Effector CD8-positive, alpha-beta T cell (primary cell): ENCODE results near the gene BTBD9.

Experiments
- DNase-seq: peaks from one replicate; lab custom pipeline; 2025; lab: John Stamatoyannopoulos, UW

Gene BTBD9

GRCh38 chr6:38554700-38555413 lies 84.9 kb downstream of the BTBD9 start:
- DNase-seq: no peak

GRCh38 chr6:38554014-38554413 lies 85.7 kb downstream of the BTBD9 start:
- DNase-seq: no peak

GRCh38 chr6:38552121-38552520 lies 87.6 kb downstream of the BTBD9 start:
- no peak for DNase-seq

GRCh38 chr6:38549795-38550194 lies 89.9 kb downstream of the BTBD9 start:
- no peak for DNase-seq

GRCh38 chr6:38549180-38549579 lies 90.5 kb downstream of the BTBD9 start:
- DNase-seq: no peak

- DNase-seq: no peak
These were observed 96.7 kb downstream of the BTBD9 start for GRCh38 chr6:38543022-38543421.

- no peak for DNase-seq
These were observed 97.7 kb downstream of the BTBD9 start for GRCh38 chr6:38542031-38542430.

GRCh38 chr6:38533064-38533463 lies 106.7 kb downstream of the BTBD9 start:
- DNase-seq: no peak

- DNase-seq: no peak
These were observed 108.6 kb downstream of the BTBD9 start for GRCh38 chr6:38531134-38531533.

- DNase-seq: no peak
These were observed 111.3 kb downstream of the BTBD9 start for GRCh38 chr6:38528196-38528965.

GRCh38 chr6:38527371-38527770 lies 112.4 kb downstream of the BTBD9 start:
- no peak for DNase-seq

GRCh38 chr6:38525888-38526287 lies 113.8 kb downstream of the BTBD9 start:
- no peak for DNase-seq

GRCh38 chr6:38524436-38525145 lies 115.1 kb downstream of the BTBD9 start:
- DNase-seq: no peak

GRCh38 chr6:38522322-38522721 lies 117.4 kb downstream of the BTBD9 start:
- DNase-seq: no peak

GRCh38 chr6:38518511-38519304 lies 121.0 kb downstream of the BTBD9 start:
- DNase-seq: no peak

GRCh38 chr6:38517005-38517404 lies 122.7 kb downstream of the BTBD9 start:
- no peak for DNase-seq

GRCh38 chr6:38514399-38514798 lies 125.3 kb downstream of the BTBD9 start:
- DNase-seq: no peak

GRCh38 chr6:38512211-38512610 lies 127.5 kb downstream of the BTBD9 start:
- DNase-seq: no peak

GRCh38 chr6:38510205-38510604 lies 129.5 kb downstream of the BTBD9 start:
- no peak for DNase-seq

- DNase-seq: no peak
These were observed 130.0 kb downstream of the BTBD9 start for GRCh38 chr6:38509713-38510112.

- no peak for DNase-seq
These were observed 130.8 kb downstream of the BTBD9 start for GRCh38 chr6:38508894-38509293.

- no peak for DNase-seq
These were observed 131.4 kb downstream of the BTBD9 start for GRCh38 chr6:38508286-38508685.
